PFSK-1 (cell line): ENCODE measurements around the gene MST1R.

Experiments
- FOXP2 ChIP-seq: optimal IDR thresholded peaks from 2 replicates; pipeline ENCODE3; 2011; ENCODE audit warnings: borderline replicate concordance, control low read depth, inconsistent platforms; ENCODE audit not compliant: insufficient read depth; ENCODE audit errors: extremely low read length, extremely low read depth
- POLR2AphosphoS5 ChIP-seq: IDR thresholded peaks from 2 replicates; pipeline ENCODE4 v1.6.1; 2012; ENCODE audit warnings: low read depth, mild to moderate bottlenecking, control low read depth, low read length, moderate library complexity
- REST ChIP-seq, 2 experiments: IDR thresholded peaks; 2 replicates each; pipeline versions ENCODE4 v1.6.1 to v1.8.0; 2011 to 2012; ENCODE audit warnings: low read depth in 2 of 2, low read length in 2 of 2, control low read depth in 1 of 2, inconsistent platforms in 1 of 2, mild to moderate bottlenecking in 1 of 2, moderate library complexity in 1 of 2; ENCODE audit not compliant: insufficient read depth in 1 of 2
- SIN3A ChIP-seq: IDR thresholded peaks from 2 replicates; pipeline ENCODE4 v1.6.1; 2012; ENCODE audit warnings: mild to moderate bottlenecking, low read length, moderate library complexity, borderline replicate concordance; ENCODE audit not compliant: insufficient read depth
- TAF1 ChIP-seq: IDR thresholded peaks from 2 replicates; pipeline ENCODE4 v1.6.1; 2012; ENCODE audit warnings: low read length, control low read depth, borderline replicate concordance; ENCODE audit not compliant: insufficient read depth

MST1R gene

GRCh38 chr3:49911124-49911420 is 7.4 kb upstream of the MST1R start:
- no peak for TF ChIP-seq TAF1
- TF ChIP-seq FOXP2, result no peak
- TF ChIP-seq SIN3A, result no peak
- no peak for TF ChIP-seq POLR2AphosphoS5
- TF ChIP-seq REST (IDR thresholded peaks at IDR 0.05; ENCODE audit: insufficient read depth in 1 of 2, low read depth in 2 of 2, low read length in 2 of 2), result no peak

- TF ChIP-seq POLR2AphosphoS5 (no peak), TAF1 (no peak), FOXP2 (no peak), SIN3A (no peak), REST (IDR thresholded peaks at IDR 0.05; ENCODE audit: insufficient read depth in 1 of 2, low read depth in 2 of 2, low read length in 2 of 2) (no peak)
Observed at GRCh38 chr3:49910409-49911123, 6.9 kb upstream of the MST1R start.

DNA sequence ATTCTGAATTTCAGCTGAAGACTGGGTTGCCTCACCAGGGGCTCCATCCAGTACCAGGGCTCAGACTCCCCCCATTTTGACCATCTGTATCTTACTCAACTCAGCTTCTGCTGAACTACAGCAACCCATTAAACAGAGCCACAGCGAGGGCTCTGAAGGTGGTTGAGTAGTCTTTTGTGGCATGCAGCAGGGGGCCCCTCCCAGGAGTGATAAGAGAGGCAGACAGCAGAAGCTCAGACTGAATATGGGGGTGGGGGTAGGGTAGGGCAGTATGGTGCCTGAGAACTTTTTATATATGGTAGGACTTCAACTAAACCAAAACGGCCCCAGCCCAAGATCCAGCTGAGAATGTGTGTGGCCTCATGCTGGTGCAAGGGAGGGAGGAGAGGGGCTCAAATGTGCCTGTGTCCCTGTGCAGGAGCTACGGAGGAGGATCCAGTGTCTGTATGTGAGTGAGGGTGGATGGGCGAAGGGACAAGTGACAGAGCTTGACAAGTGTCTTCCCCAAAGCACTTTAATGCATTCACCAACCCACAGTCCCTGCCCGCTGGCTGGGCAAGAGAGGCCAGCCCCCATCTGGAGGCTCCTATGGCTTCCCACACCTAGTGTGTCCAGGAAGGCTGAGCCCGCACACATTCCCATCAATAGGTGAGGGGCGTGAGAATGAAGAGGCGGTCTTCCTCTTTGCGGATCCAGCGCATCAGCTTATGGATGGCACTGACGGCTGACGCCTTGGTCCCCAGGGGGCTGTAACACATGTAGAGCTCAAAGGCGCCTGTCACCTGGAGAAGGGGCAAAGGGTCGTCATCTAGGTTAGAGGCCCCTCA is 4.9 kb upstream of the MST1R start:
- TF ChIP-seq SIN3A, result no peak
- TF ChIP-seq TAF1, result no peak
- no peak for TF ChIP-seq FOXP2

DNA sequence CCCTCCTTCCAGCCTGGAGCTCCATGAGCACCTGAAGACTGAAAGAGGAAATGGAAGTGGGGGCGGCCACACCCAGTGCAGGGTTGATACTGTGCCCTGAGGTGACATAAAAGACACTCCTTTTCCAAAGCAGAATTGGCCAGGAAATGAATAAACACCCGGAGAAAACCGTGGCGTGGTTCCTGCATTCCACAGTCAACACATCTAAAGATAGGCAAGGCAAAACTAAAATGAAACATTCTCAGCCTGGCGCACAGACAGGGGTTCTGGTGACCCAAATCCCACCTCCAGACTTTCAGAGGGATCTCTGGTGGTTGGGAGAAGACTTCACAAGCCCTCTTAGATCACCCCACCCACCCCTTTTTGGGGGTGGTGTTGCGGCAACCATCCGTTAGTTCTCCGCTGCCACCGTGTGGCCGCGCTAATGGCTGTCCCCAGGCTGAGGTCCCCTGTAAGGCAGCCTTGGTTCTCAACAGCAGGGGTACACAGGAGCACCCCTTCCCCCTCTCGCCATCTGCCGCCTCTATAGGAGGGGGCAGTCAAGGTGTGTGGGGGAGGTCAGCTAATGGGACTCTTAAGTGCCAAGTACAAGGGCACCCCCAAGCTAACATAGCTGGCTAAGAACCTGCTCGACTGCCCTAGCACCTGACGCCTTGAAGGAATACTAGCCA is 2.5 kb upstream of the MST1R start:
- TF ChIP-seq SIN3A, result no peak
- TF ChIP-seq POLR2AphosphoS5, result no peak
- no peak for TF ChIP-seq FOXP2
- TF ChIP-seq REST (IDR thresholded peaks at IDR 0.05; ENCODE audit: insufficient read depth in 1 of 2, low read depth in 2 of 2, low read length in 2 of 2), result no peak
- TF ChIP-seq TAF1, result no peak

DNA sequence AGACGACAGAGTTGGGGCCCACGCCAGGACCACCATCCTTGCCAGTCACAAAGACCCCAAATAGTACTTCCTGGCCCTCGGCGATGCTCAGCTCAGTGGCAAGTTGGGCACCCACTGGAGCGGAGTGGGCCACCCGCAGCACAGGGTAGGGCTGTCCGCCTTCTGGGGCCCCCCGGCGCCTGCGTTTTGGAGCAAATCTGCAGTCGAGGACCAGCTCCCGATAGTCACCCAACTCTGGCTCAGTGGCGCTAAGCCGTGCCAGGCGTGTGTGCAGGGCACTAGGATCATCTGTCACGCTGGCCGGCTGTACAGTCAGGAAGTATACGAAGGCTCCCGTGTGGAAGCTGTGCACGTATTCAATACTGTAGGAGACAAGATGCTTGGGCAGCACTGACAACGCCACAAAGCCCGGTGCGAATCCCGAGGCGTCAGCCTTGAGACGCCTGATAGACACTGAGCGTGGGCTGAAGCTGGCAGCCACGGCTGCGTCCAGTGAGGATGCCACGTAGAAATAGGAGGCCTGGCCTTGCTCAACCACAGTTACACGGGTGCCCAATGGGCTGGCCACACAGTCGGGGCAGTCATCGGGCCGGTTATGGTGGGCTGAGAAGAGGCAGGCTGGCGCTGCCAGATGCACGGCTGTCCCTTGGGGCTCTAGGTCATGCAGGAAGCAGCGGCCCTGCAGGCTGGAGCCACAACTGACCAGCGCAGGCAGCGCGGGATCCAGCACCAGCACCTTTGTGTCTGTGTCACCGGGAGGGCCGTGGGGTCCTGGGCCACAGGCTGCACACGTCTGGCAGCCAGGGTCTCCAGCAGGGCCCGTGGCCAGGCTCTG is 945 bp downstream of the MST1R start:
- TF ChIP-seq SIN3A, result no peak
- TF ChIP-seq POLR2AphosphoS5, result no peak
- TF ChIP-seq REST (IDR thresholded peaks at IDR 0.05; ENCODE audit: insufficient read depth in 1 of 2, low read depth in 2 of 2, low read length in 2 of 2), result no peak
- no peak for TF ChIP-seq TAF1
- TF ChIP-seq FOXP2, result no peak
